Middle frontal gyrus (tissue), 1 donor: ENCODE data around the gene OGFOD2.

Experiments used
- DNase-seq: peaks from one replicate; pipeline ENCODE4 v3.0.0-alpha.2; 2015; ENCODE audit warnings: low spot score; ENCODE audit errors: extremely low spot score

The OGFOD2 gene

GRCh38 chr12:122951406-122951805, 23.6 kb upstream of the OGFOD2 start:
- DNase-seq: no peak

- DNase-seq: no peak
These were observed 22.8 kb upstream of the OGFOD2 start for GRCh38 chr12:122951979-122952892.

- DNase-seq: no peak
These were observed 19.9 kb upstream of the OGFOD2 start for GRCh38 chr12:122955156-122955555.

GRCh38 chr12:122956035-122956434, 19.0 kb upstream of the OGFOD2 start:
- DNase-seq: no peak

- no peak for DNase-seq
These were observed 16.7 kb upstream of the OGFOD2 start for GRCh38 chr12:122958198-122958888.

GRCh38 chr12:122959566-122960192, 15.4 kb upstream of the OGFOD2 start:
- no peak for DNase-seq

GRCh38 chr12:122960193-122960569, 14.9 kb upstream of the OGFOD2 start:
- no peak for DNase-seq

- DNase-seq: no peak
These were observed 13.3 kb upstream of the OGFOD2 start for GRCh38 chr12:122961531-122962329.

GRCh38 chr12:122963941-122964265, 11.1 kb upstream of the OGFOD2 start:
- DNase-seq: no peak

- DNase-seq: no peak
These were observed 10.4 kb upstream of the OGFOD2 start for GRCh38 chr12:122964439-122965257.

GRCh38 chr12:122965321-122965751, 9.7 kb upstream of the OGFOD2 start:
- DNase-seq: no peak

GRCh38 chr12:122965851-122966742, 8.9 kb upstream of the OGFOD2 start, which contains the start of gene ABCB9:
Gene ABCB9, minus strand, starts transcription at chr12:122966463. Its CDS starts 6,228 bp downstream, at chr12:122960235.
- DNase-seq: peak; percentile 78

GRCh38 chr12:122966743-122967550, 8.1 kb upstream of the OGFOD2 start:
- no peak for DNase-seq

GRCh38 chr12:122968104-122968503, 6.9 kb upstream of the OGFOD2 start:
- DNase-seq: no peak

- DNase-seq: no peak
These were observed 5.4 kb upstream of the OGFOD2 start for GRCh38 chr12:122969676-122970075.

- DNase-seq: peak; percentile 99
These were observed 661 bp upstream of the OGFOD2 start for GRCh38 chr12:122974274-122974891.

GRCh38 chr12:122975790-122976647, 975 bp downstream of the OGFOD2 start:
- DNase-seq: no peak
